B cell (primary cell): ENCODE measurements around the gene FAF1. TPM values are rescaled to one million over a fixed set of nuclear protein-coding genes. Genes with fewer than 3 reads are reported as not detected.

Source experiments
- ATAC-seq: fragments of 200-7000 bp; cut with Tn5 transposase; one replicate; pipeline ENCODE4 v1.10.0; 2021; ENCODE audit warnings: low read depth, mild to moderate bottlenecking, moderate number of reproducible peaks, moderate library complexity
- CTCF ChIA-PET: fragments of 350-600 bp; sonication (Branson Sonifier 250); formaldehyde crosslinking; loops from one replicate; lab custom pipeline; 2021; ENCODE audit warnings: antibody characterized with exemption, inconsistent platforms; lab: Charles Lee
- POLR2A ChIA-PET: fragments of 350-600 bp; sonication (Branson Sonifier 250); formaldehyde crosslinking; loops from one replicate; lab custom pipeline; 2021; ENCODE audit warnings: antibody characterized with exemption; lab: Charles Lee
- DNase-seq: peaks from one replicate; pipeline ENCODE4 v3.0.0; 2013
- H2AFZ ChIP-seq: 2 replicates; pipeline ENCODE4 v1.6.1; 2012; ENCODE audit warnings: mild to moderate bottlenecking, low read depth, low read length; ENCODE audit not compliant: insufficient read depth, poor library complexity, severe bottlenecking
- H3K27ac ChIP-seq, 2 donors: 1 replicate in 1 of 2; 2 replicates in 1 of 2; pipeline ENCODE4 v1.5.1; 2012 to 2013; ENCODE audit warnings: low read length in 2 of 2, mild to moderate bottlenecking in 2 of 2, moderate library complexity in 1 of 2
- H3K27me3 ChIP-seq, 4 experiments: fragments of 200-600 bp in 1 of 4; sonication (generic) in 1 of 4; replicated peaks in 1 of 4; 1 replicate in 2 of 4; 2 replicates in 2 of 4; pipeline versions ENCODE4 v1.6.1 to v1.7.0; 2013 to 2016; ENCODE audit warnings: low read length in 3 of 4, mild to moderate bottlenecking in 2 of 4, mixed read lengths in 1 of 4, moderate library complexity in 1 of 4; ENCODE audit not compliant: insufficient read depth in 4 of 4, control insufficient read depth in 3 of 4; ENCODE audit errors: control extremely low read depth in 1 of 4
- H3K36me3 ChIP-seq, 2 experiments: replicated peaks in 1 of 2; 1 replicate in 1 of 2; 2 replicates in 1 of 2; pipeline versions ENCODE4 v1.6.1 to v1.7.1; 2013; ENCODE audit warnings: low read length in 1 of 2; ENCODE audit not compliant: insufficient read depth in 2 of 2, control insufficient read depth in 1 of 2; ENCODE audit errors: control extremely low read depth in 1 of 2, extremely low read depth in 1 of 2
- H3K4me1 ChIP-seq, 2 donors: fragments of 200-600 bp in 1 of 2; sonication (generic) in 1 of 2; 1 replicate in 1 of 2; 2 replicates in 1 of 2; pipeline versions ENCODE4 v1.5.1 to v1.6.1; 2013 to 2017; ENCODE audit warnings: low read length in 2 of 2; ENCODE audit not compliant: control insufficient read depth in 2 of 2, insufficient read depth in 2 of 2
- H3K4me2 ChIP-seq: replicated peaks from 2 replicates; pipeline ENCODE3; 2012; ENCODE audit warnings: mild to moderate bottlenecking, low read depth, low read length; ENCODE audit not compliant: poor library complexity, severe bottlenecking
- H3K4me3 ChIP-seq, 5 experiments: fragments of 200-600 bp in 1 of 5; sonication (generic) in 1 of 5; 1 replicate in 3 of 5; 2 replicates in 2 of 5; pipeline versions ENCODE4 v1.5.1 to v1.7.0; 2011 to 2016; ENCODE audit warnings: low read length in 4 of 5, mild to moderate bottlenecking in 4 of 5, low read depth in 2 of 5, control low read depth in 1 of 5, moderate library complexity in 1 of 5; ENCODE audit not compliant: insufficient read depth in 1 of 5; ENCODE audit errors: control extremely low read depth in 1 of 5, extremely low read depth in 1 of 5
- H3K79me2 ChIP-seq: fragments of 200-600 bp; sonication (generic); one replicate; pipeline ENCODE4 v1.6.0; 2016; ENCODE audit warnings: low read length; ENCODE audit not compliant: control insufficient read depth, insufficient read depth
- H3K9ac ChIP-seq: fragments of 200-600 bp; sonication (generic); 2 replicates; pipeline ENCODE4 v1.6.1; 2017; ENCODE audit warnings: mild to moderate bottlenecking, low read length, moderate library complexity
- H3K9me3 ChIP-seq, 3 donors: one replicate each; pipeline versions ENCODE4 v1.6.1 to v1.7.1; 2013; ENCODE audit warnings: low read length in 2 of 3; ENCODE audit not compliant: control insufficient read depth in 2 of 3, insufficient read depth in 1 of 3; ENCODE audit errors: control extremely low read depth in 1 of 3
- H4K20me1 ChIP-seq: 2 replicates; pipeline ENCODE4 v1.6.0; 2012; ENCODE audit warnings: mild to moderate bottlenecking, low read length; ENCODE audit not compliant: insufficient read depth, control insufficient read depth, poor library complexity, severe bottlenecking
- H3K27ac Mint-ChIP-seq: one replicate; pipeline ENCODE4 v1.8.0; 2021; ENCODE audit warnings: mixed read lengths
- H3K27me3 Mint-ChIP-seq: one replicate; pipeline ENCODE4 v1.8.0; 2021; ENCODE audit warnings: mixed read lengths
- H3K4me1 Mint-ChIP-seq: one replicate; pipeline ENCODE4 v1.8.0; 2021; ENCODE audit warnings: mixed read lengths
- H3K4me3 Mint-ChIP-seq: one replicate; pipeline ENCODE4 v1.8.0; 2021; ENCODE audit warnings: mixed read lengths
- H3K9me3 Mint-ChIP-seq: one replicate; pipeline ENCODE4 v1.8.0; 2022; ENCODE audit warnings: mixed read lengths; ENCODE audit not compliant: insufficient read depth
- EZH2 ChIP-seq: IDR thresholded peaks from 2 replicates; pipeline ENCODE4 v1.6.1; 2012; ENCODE audit warnings: borderline replicate concordance, low read depth, mild to moderate bottlenecking, moderate library complexity, low read length; ENCODE audit not compliant: insufficient read depth, poor library complexity, severe bottlenecking
- WGBS: methylation state at CpG from one replicate; pipeline ENCODE4 v1.1.5; 2013; ENCODE audit warnings: missing lambda C conversion rate; ENCODE audit not compliant: insufficient coverage; 5-methylcytosine and 5-hydroxymethylcytosine counted together
- intact Hi-C: fragments of 100-400 bp; cut with micrococcal nuclease; formaldehyde crosslinking; loops from one replicate; pipeline ENCODE4 v1.10.0; 2022
- polyA plus RNA-seq: library from polyadenylated mRNA; depleted of rRNA; stranded (reverse); fragments of >200 nt; gene quantifications from 2 replicates; pipeline ENCODE4 v1.2.3, GENCODE V29; 2012
- total RNA-seq, 2 donors: library from RNA; stranded (reverse); fragments of 120-200 nt in 1 of 2; gene quantifications; 1 replicate in 1 of 2; 2 replicates in 1 of 2; pipeline versions ENCODE4 v1.2.3 to v1.2.4, GENCODE V29; 2013 to 2022
- TF ChIP-seq, protein P1 (sequence below): fragments of 200-600 bp; IDR thresholded peaks from one replicate; pipeline ENCODE4 v1.8.0; 2022; ENCODE audit warnings: antibody characterized with exemption, mild to moderate bottlenecking

Gene FAF1
- total and polyA plus RNA-seq, 2 donors (not counting 1 experiment from before 2014, with no cell fraction given) = 10.1 to 58.4 TPM

DNA sequence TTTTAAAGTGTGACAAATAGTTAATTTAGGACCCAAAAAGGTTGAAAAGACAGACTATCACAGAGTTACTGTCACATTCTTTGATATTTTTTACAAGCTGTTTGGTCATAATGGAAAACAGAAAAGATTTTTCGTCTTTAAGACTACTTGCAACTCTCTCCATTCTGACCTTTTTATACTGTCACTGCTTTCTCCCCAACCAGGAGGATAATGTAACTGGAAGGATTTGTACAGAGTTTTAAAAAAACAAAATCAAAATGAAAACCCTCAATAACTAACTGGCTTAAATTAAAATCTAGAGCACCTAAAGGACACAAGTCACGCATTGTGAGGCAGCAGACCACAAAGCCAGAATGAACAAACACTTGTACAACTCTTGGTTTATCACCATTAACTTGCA lies 257.7 kb downstream of the FAF1 start:
- no peak overlapping the region for H3K27ac Mint-ChIP-seq
- Histone ChIP-seq H3K27me3 (no peaks in the 10 kb centered on the region), H4K20me1 (no peaks in the 10 kb centered on the region), H3K4me2 (no peak overlapping the region), H3K4me1 (no peaks in the 10 kb centered on the region), H3K9me3 (no peaks in the 10 kb centered on the region), H3K4me3 (no peak overlapping the region), H3K36me3 (no peaks in the 10 kb centered on the region), H2AFZ (no peak overlapping the region), H3K27ac (no peak overlapping the region), H3K79me2 (no peaks in the 10 kb centered on the region), H3K9ac (no peak overlapping the region)
- intact Hi-C loops = no loop called here
- H3K4me1 Mint-ChIP-seq = peaks cover 2% of the 10 kb centered on the region
- CTCF ChIA-PET = no interaction called here
- no peak overlapping the region for H3K4me3 Mint-ChIP-seq
- H3K27me3 Mint-ChIP-seq = no peaks in the 10 kb centered on the region
- H3K9me3 Mint-ChIP-seq = no peaks in the 10 kb centered on the region
- WGBS = no CpG with 5 or more reads among the region's 2 CpGs
- TF ChIP-seq, protein P1, sequence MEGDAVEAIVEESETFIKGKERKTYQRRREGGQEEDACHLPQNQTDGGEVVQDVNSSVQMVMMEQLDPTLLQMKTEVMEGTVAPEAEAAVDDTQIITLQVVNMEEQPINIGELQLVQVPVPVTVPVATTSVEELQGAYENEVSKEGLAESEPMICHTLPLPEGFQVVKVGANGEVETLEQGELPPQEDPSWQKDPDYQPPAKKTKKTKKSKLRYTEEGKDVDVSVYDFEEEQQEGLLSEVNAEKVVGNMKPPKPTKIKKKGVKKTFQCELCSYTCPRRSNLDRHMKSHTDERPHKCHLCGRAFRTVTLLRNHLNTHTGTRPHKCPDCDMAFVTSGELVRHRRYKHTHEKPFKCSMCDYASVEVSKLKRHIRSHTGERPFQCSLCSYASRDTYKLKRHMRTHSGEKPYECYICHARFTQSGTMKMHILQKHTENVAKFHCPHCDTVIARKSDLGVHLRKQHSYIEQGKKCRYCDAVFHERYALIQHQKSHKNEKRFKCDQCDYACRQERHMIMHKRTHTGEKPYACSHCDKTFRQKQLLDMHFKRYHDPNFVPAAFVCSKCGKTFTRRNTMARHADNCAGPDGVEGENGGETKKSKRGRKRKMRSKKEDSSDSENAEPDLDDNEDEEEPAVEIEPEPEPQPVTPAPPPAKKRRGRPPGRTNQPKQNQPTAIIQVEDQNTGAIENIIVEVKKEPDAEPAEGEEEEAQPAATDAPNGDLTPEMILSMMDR = no peak
- no peak for TF ChIP-seq EZH2
- no peak for DNase-seq
- POLR2A ChIA-PET = no interaction called here
- no peak for ATAC-seq

DNA sequence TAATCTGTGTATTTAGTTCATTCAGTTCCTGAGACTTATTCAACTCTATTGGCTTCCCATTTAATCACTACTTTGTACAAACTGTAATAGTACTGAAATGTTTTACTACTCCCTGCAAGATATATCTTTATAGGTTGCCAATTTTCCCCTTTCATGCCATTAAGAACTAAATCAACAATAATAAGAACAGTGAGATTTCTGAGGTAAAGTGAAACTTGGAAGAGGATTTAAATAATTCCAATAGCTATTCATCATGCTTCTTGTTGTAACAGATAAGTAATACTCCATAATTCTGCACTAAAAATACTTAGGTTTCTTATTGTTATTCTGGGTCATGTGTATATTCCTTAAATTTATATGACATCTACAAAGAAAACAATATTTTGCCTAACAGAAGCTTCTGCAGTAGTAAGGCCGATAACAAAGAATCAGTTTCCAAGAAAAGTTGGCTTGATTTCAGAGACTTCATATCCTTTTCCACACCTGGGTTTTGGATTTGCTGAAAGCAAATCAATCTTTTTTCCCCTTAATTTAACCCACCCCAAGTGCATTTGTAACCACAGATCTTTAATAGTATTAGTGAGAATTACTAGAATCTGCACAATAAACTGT lies 258.3 kb downstream of the FAF1 start:
- H3K4me3 Mint-ChIP-seq = no peak overlapping the region

More for the DNA sequence above, 258.3 kb downstream of the FAF1 start:
- H3K9me3 ChIP-seq = no peaks in the 10 kb centered on the region
- H3K36me3 ChIP-seq = no peaks in the 10 kb centered on the region
- intact Hi-C loops = no loop called here
- H4K20me1 ChIP-seq = no peaks in the 10 kb centered on the region
- ChIA-PET CTCF (no interaction called here), POLR2A (no interaction called here)
- H2AFZ ChIP-seq = no peak overlapping the region
- Mint-ChIP-seq H3K27me3 (no peaks in the 10 kb centered on the region), H3K4me1 (peaks cover 2% of the 10 kb centered on the region), H3K27ac (no peak overlapping the region), H3K9me3 (no peaks in the 10 kb centered on the region)
- H3K9ac ChIP-seq = no peak overlapping the region
- no peak overlapping the region for H3K4me3 ChIP-seq
- 100% methylated on average over 1 of the region's 1 CpG for WGBS
- no peak for TF ChIP-seq EZH2
- TF ChIP-seq, protein P1 = no peak
- no peaks in the 10 kb centered on the region for H3K27me3 ChIP-seq
- DNase-seq (no peak), ATAC-seq (no peak)
- no peaks in the 10 kb centered on the region for H3K4me1 ChIP-seq
- no peak overlapping the region for H3K4me2 ChIP-seq
- no peaks in the 10 kb centered on the region for H3K79me2 ChIP-seq
- no peak overlapping the region for H3K27ac ChIP-seq
